IPS-20b (cell line): ENCODE measurements around the gene R3HCC1L.
"Not testable (repeated sequence)": the region's sequence is repeated elsewhere in the genome, so short reads cannot be mapped to it uniquely, and the experiment has no call there.

ENCODE experiments used
- H3K27ac ChIP-seq: one replicate; pipeline ENCODE4 v1.5.1; 2013; ENCODE audit warnings: low read length
- H3K27me3 ChIP-seq: 2 replicates; pipeline ENCODE4 v1.6.1; 2013; ENCODE audit warnings: mild to moderate bottlenecking, low read length, inconsistent platforms; ENCODE audit not compliant: insufficient read depth
- H3K36me3 ChIP-seq: 2 replicates; pipeline ENCODE4 v1.6.1; 2013; ENCODE audit warnings: low read depth, mild to moderate bottlenecking, inconsistent platforms, low read length, moderate library complexity; ENCODE audit not compliant: insufficient read depth
- H3K4me1 ChIP-seq: 2 replicates; pipeline ENCODE4 v1.6.1; 2013; ENCODE audit warnings: mild to moderate bottlenecking, control low read depth, inconsistent platforms, low read length, moderate library complexity; ENCODE audit not compliant: insufficient read depth
- H3K4me3 ChIP-seq: 2 replicates; pipeline ENCODE4 v1.5.1; 2013; ENCODE audit warnings: mild to moderate bottlenecking, low read length, inconsistent platforms
- H3K9ac ChIP-seq: 2 replicates; pipeline ENCODE4 v1.6.1; 2013; ENCODE audit warnings: low read depth, mild to moderate bottlenecking, inconsistent platforms, low read length, moderate library complexity
- H3K9me3 ChIP-seq: 2 replicates; pipeline ENCODE4 v1.6.1; 2013; ENCODE audit warnings: mild to moderate bottlenecking, low read depth, low read length, inconsistent platforms; ENCODE audit not compliant: insufficient read depth

R3HCC1L gene

DNA sequence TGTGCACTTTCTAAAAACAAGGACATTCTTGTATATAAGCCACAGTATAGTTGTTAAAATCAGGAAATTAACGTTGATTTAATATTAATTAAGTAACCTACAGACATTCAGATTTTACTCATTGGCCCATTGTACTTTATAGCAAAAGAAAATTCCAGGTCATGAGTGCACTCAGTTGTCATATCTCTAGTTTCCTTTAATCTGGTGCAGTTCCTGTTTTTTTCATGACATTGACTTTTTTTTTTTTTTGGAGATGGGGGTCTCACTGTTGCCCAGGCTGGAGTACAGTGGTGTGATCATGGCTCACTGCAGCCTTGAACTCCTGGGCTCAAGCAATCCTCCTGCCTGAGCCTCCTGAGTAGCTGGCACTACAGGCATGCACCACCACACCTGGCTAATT lies 24.1 kb downstream of the R3HCC1L start:
- Histone ChIP-seq H3K9ac (no peak overlapping the region), H3K27me3 (no peaks in the 10 kb centered on the region), H3K4me3 (no peak overlapping the region), H3K27ac (no peak overlapping the region), H3K36me3 (peaks cover 8% of the 10 kb centered on the region), H3K4me1 (no peaks in the 10 kb centered on the region), H3K9me3 (no peaks in the 10 kb centered on the region)

DNA sequence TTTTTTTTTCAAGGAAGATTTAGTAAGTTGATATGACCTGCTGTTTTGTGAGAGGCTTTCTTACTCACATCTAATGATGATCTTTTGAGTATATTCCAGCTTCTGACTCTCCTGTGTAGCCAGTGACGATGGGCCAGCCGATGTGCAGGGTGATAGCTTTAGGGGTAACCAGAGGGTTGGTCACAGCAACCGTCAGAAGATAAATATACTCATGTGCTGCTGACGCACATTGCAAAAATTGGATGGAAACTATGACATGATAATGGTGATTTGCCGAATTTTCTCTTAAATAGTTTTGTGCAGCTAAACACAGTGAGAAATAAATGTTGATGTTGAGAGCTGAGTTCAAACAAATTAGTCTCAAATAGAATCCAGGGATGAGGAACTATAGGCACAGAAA lies 29.5 kb downstream of the R3HCC1L start:
- Histone ChIP-seq H3K36me3 (peaks cover 28% of the 10 kb centered on the region), H3K27ac (no peak overlapping the region), H3K4me3 (no peak overlapping the region), H3K4me1 (peaks cover 18% of the 10 kb centered on the region), H3K27me3 (no peaks in the 10 kb centered on the region), H3K9me3 (no peaks in the 10 kb centered on the region), H3K9ac (no peak overlapping the region)

DNA sequence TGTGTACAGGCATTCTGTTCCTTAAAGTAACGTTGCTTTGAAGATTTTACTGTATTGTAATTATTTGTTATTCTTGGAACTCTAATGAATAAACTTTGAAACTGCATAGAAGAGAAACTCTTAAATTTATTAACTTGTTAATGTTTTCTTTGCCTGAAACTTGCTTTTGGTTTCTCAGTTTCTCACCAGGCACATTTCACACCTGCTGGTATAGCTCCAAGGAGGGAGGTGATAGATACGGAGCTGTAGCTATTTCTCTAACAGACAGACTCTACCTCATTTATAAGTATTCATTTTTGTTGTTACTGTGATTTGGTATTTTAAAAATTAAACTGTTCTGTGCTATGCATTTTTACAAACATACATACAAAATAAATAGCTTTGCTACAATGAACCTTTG lies 32.7 kb downstream of the R3HCC1L start:
- H3K4me3 ChIP-seq, result no peak overlapping the region
- H3K36me3 ChIP-seq, result peaks cover 28% of the 10 kb centered on the region
- H3K27ac ChIP-seq, result no peak overlapping the region
- peaks cover 35% of the 10 kb centered on the region for H3K4me1 ChIP-seq
- H3K27me3 ChIP-seq, result no peaks in the 10 kb centered on the region
- H3K9ac ChIP-seq, result no peak overlapping the region
- no peaks in the 10 kb centered on the region for H3K9me3 ChIP-seq

DNA sequence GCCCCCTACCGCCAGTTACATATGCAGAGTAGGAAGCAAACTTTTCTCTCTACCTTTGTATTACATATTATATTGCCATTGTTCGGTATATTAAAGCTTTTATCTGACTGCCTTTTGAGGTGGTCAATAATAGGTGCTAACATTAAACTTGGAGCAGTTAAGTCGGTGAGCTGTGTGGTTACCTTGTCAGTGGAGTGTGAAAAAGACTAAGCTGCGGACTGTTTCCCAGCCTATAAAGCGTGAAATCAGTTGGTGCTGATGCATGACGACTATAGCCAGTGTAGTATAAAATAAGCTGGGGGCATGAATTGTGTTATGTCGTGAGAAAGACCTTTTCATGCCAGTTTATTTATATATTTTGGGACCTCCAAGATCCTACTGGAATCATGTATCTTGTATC lies 33.7 kb downstream of the R3HCC1L start:
- Histone ChIP-seq H3K27me3 (no peaks in the 10 kb centered on the region), H3K4me1 (peaks cover 42% of the 10 kb centered on the region), H3K36me3 (peaks cover 24% of the 10 kb centered on the region), H3K9me3 (no peaks in the 10 kb centered on the region), H3K9ac (peak overlapping the region; percentile 16; the same call in 1 of the 2 replicates), H3K27ac (no peak overlapping the region), H3K4me3 (peak overlapping the region; percentile 36; the same call in 1 of the 2 replicates)

DNA sequence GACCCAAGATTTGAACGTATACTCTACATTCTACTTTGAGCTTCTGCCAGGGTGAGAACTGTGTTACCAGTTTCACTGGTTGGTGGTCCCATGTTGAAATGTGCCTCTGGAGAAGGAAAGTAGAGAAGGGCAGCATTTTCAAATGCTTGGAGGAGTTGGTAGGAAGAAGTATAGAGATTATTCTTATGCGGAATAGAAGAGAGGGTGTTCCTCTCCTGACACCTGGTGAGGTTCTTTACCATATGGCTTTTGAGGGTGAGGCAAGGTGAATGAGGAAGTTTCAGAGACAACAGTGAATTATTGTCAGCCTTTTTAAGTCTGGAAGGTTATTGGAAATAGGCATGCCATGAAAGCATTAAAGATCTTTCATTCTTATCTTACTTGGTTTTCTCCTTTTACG lies 34.3 kb downstream of the R3HCC1L start:
- Histone ChIP-seq H3K27ac (no peak overlapping the region), H3K4me3 (peak overlapping the region; percentile 36; the same call in 1 of the 2 replicates), H3K27me3 (no peaks in the 10 kb centered on the region), H3K4me1 (peaks cover 49% of the 10 kb centered on the region), H3K36me3 (peaks cover 19% of the 10 kb centered on the region; the same call in 1 of the 2 replicates), H3K9ac (peak overlapping the region; percentile 16; the same call in 1 of the 2 replicates), H3K9me3 (no peaks in the 10 kb centered on the region)

DNA sequence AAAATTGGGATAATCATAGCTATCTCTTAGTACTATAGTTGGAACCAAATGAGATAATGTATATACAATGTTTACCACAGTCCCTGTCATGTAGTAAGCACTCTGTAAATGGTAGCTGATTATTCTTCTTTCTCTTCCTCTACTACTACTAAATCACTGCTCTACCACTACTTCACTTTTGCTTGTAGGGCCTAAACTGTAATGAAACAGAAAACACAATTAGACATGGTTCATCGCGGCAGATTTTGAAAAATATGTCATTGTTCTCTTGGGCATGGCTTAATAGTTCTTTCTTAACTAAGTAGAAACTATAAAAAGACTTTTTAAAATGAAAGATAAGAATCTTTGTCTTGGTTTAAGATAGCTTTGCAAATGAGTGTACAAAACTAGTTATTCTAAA lies 34.9 kb downstream of the R3HCC1L start:
- H3K27ac ChIP-seq, result no peak overlapping the region

DNA sequence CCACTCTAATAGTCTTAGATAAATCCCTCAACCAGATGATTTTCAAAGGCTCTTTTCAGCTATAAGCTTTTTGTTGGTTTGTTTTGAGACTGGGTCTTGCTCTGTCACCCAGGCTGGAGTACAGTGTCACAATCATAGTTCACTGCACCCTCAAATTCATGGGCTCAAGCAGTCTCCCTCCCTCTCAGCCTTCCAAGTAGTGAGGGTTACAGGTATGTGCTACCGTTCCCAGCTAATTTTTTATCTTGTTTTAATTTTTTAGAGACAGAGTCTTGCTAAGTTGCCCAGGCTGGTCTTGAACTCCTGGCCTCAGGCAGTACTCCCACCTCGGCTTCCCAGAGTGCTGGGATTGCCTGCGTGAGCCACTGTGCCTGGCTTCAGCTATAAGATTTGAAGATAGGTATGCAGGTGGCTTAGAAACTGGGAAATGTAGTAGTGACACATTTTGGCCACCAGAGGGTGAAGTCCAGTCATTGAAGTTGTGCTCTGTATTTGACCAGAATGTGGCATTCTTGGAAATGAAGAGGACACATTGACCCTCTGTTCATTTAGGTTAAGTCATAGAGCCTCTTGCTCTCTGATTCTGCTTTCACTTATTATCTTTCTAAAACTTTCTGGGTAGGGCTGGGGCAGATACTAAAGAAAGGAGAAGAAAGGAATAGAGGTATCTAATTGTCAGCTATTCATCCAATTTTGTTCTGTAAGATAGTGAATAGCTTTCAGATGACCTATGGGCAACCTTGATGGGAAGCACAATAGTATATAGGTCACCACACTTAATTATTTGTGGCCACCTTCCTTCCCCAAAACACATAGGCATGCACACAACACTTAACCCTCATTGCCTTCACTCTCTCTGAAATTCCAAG lies 36.0 kb downstream of the R3HCC1L start:
- peaks cover 6% of the 10 kb centered on the region; the same call in 1 of the 2 replicates for H3K36me3 ChIP-seq
- H3K4me1 ChIP-seq, result peaks cover 51% of the 10 kb centered on the region
- H3K4me3 ChIP-seq, result no peak overlapping the region

More for the DNA sequence above, 34.9 kb downstream of the R3HCC1L start:
- H3K9ac ChIP-seq, result no peak overlapping the region; the same call in 1 of the 2 replicates
- no peaks in the 10 kb centered on the region for H3K27me3 ChIP-seq
- peak overlapping the region; percentile 36; the same call in 1 of the 2 replicates for H3K4me3 ChIP-seq
- no peaks in the 10 kb centered on the region for H3K9me3 ChIP-seq
- peaks cover 51% of the 10 kb centered on the region for H3K4me1 ChIP-seq
- peaks cover 14% of the 10 kb centered on the region; the same call in 1 of the 2 replicates for H3K36me3 ChIP-seq

DNA sequence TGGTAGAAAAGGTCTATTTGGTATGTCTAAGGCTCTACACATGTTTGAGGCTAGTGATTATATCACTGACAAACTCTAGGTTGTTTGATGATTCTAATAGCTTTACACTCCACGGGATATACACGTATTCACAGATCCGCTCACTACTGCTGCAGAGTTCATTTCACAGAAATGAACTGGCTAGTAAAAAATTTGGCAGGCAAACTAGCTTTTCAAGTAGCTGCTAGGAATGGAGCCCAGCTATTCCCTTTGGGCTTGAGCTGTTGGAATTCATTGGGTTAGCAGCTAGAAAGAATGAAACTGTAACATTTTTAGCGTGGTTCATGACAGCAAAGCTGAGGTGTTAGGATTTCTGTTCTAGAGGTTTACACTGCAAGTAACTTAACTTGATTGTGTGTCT lies 37.6 kb downstream of the R3HCC1L start:
- Histone ChIP-seq H3K27ac (no peak overlapping the region), H3K9ac (no peak overlapping the region), H3K4me3 (no peak overlapping the region), H3K9me3 (no peaks in the 10 kb centered on the region), H3K27me3 (no peaks in the 10 kb centered on the region), H3K36me3 (no peaks in the 10 kb centered on the region), H3K4me1 (peaks cover 51% of the 10 kb centered on the region)

More for the DNA sequence above, 36.0 kb downstream of the R3HCC1L start:
- H3K27ac ChIP-seq, result no peak overlapping the region
- no peak overlapping the region for H3K9ac ChIP-seq
- no peaks in the 10 kb centered on the region for H3K9me3 ChIP-seq
- no peaks in the 10 kb centered on the region for H3K27me3 ChIP-seq

DNA sequence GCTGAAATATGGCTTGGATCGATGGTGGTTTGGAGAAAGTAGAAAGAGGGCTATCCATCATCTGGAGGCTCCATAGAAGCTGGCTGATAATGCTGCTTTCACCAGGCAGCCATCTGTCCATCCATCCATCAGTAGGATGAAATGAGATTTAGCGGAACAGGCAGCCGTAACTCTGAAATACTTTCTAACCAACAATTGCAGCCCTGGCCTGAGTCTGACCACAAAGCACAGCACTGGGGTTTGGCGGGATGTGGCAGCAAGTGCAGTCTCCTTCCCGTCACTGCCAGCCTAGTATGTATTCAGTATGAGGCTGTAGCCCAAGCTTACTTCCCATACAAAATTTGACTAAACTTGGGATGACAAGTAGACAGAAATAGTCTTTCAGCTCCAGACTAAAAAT lies 38.0 kb downstream of the R3HCC1L start:
- H3K4me1 ChIP-seq, result peaks cover 47% of the 10 kb centered on the region
- no peak overlapping the region for H3K4me3 ChIP-seq
- no peak overlapping the region for H3K27ac ChIP-seq
- peak overlapping the region; percentile 66; the same call in 1 of the 2 replicates for H3K9ac ChIP-seq
- no peaks in the 10 kb centered on the region for H3K27me3 ChIP-seq
- H3K36me3 ChIP-seq, result no peaks in the 10 kb centered on the region
- no peaks in the 10 kb centered on the region for H3K9me3 ChIP-seq

DNA sequence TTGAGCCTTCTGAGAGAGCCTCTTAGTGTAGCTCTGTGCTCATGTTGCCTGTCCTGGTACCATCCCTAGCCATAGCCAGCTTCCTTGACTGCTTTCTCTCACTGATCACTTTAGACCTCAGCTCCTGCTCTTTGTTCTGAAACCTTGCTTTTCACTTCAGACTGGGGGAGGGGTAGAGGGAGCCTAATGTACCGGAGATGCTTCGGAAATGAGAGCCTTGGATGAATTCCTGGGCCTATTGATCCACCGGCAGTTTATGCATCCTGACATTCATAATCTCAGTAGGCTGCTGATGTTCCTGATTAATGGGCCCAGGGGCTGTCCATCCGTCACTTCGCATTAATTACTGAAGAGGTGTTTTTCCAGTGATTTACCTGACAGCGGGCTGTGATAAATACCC lies 38.8 kb downstream of the R3HCC1L start:
- H3K4me3 ChIP-seq, result 0 out of 2 replicates have a peak overlapping the region, but pooled peaks have one; percentile 37
- no peak overlapping the region for H3K27ac ChIP-seq
- peaks cover 39% of the 10 kb centered on the region for H3K4me1 ChIP-seq
- H3K27me3 ChIP-seq, result no peaks in the 10 kb centered on the region
- H3K9ac ChIP-seq, result peak overlapping the region; percentile 66; the same call in 1 of the 2 replicates
- no peaks in the 10 kb centered on the region for H3K36me3 ChIP-seq
- no peaks in the 10 kb centered on the region for H3K9me3 ChIP-seq

DNA sequence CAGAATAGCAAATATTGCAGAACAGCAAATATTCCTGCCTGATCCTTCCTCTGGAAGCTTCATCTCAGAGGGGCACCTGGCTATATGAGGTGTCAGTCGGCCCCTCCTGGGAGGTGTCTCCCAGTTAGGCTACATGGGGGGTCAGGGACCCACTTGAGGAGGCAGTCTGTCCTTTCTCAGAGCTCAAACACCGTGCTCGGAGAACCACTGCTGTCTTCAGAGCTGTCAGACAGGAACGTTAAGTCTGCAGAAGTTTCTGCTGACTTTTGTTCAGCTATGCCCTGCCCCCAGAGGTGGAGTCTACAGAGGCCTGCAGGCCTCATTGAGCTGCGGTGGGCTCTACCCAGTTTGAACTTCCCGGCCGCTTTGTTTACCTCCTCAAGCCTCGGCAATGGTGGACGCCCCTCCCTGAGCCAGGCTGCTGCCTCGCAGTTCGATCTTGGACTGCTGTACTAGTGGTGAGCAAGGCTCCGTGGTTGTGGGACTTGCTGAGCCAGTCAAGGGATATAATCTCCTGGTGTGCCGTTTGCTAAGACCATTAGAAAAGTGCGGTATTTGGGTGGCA lies 48.0 kb downstream of the R3HCC1L start:
- H3K27ac ChIP-seq, H3K36me3 ChIP-seq, H3K4me1 ChIP-seq, H3K27me3 ChIP-seq, H3K9ac ChIP-seq, H3K4me3 ChIP-seq, H3K9me3 ChIP-seq: not testable (repeated sequence)

DNA sequence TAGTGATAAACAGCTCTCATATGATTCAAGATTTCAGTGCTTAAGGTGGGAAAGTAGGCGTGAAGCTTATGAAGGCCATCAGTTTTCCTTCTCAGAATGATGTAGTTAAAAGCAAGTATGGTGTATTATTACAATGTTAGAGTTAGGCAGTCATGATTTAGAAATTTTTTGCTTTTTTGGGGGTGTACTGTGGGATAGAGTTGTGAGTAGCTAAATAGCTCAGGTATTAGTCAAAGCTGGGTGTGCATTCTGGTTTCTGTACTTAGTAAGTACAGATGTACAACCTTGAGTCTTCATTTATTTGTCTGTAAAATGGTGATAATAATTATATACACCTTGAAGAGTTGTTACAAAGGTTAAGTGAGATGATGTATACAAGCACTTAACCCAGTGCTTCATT lies 52.2 kb downstream of the R3HCC1L start:
- H3K36me3 ChIP-seq, result peaks cover 9% of the 10 kb centered on the region
- no peak overlapping the region for H3K9ac ChIP-seq
- H3K4me1 ChIP-seq, result no peaks in the 10 kb centered on the region
- H3K4me3 ChIP-seq, result no peak overlapping the region
- no peaks in the 10 kb centered on the region for H3K27me3 ChIP-seq
- peaks cover 7% of the 10 kb centered on the region; the same call in 1 of the 2 replicates for H3K9me3 ChIP-seq
- no peak overlapping the region for H3K27ac ChIP-seq
